GM12874 (cell line): ENCODE measurements around the gene IL1RAPL1.

Experiments
- TF ChIP-seq, protein P1 (sequence below): IDR thresholded peaks from 2 replicates; pipeline ENCODE4 v1.5.1; 2011; ENCODE audit warnings: low read depth, mild to moderate bottlenecking, control low read depth, low read length, moderate library complexity; ENCODE audit not compliant: insufficient read depth

IL1RAPL1 gene

DNA sequence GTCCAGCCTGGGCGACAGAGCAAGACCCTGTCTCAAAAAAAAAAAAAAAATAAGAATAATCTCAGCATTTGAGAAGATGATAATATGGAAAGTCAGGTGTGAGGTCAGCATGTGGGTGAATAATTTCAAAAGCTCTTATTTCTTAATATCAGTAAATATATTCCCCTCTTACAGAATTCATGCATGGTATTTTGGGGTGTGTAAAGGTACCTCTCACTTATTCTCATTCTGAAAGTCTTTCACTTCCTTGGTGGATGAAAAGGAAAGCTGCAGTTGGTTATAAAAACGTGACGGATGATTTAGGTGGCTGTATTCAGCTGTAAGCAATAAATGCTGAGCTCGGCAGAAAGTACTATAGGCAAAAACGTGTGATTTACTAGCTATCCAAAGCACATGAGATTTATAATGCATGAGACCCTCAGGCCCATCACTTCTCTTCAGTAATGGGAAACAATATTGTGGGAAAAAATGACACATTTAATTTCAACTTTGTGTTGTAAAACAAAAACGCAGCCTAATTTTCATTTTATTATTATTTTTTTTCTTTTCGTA, 1275.0 kb downstream of the IL1RAPL1 start:
- TF ChIP-seq, protein P1, sequence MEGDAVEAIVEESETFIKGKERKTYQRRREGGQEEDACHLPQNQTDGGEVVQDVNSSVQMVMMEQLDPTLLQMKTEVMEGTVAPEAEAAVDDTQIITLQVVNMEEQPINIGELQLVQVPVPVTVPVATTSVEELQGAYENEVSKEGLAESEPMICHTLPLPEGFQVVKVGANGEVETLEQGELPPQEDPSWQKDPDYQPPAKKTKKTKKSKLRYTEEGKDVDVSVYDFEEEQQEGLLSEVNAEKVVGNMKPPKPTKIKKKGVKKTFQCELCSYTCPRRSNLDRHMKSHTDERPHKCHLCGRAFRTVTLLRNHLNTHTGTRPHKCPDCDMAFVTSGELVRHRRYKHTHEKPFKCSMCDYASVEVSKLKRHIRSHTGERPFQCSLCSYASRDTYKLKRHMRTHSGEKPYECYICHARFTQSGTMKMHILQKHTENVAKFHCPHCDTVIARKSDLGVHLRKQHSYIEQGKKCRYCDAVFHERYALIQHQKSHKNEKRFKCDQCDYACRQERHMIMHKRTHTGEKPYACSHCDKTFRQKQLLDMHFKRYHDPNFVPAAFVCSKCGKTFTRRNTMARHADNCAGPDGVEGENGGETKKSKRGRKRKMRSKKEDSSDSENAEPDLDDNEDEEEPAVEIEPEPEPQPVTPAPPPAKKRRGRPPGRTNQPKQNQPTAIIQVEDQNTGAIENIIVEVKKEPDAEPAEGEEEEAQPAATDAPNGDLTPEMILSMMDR, result no peak

DNA sequence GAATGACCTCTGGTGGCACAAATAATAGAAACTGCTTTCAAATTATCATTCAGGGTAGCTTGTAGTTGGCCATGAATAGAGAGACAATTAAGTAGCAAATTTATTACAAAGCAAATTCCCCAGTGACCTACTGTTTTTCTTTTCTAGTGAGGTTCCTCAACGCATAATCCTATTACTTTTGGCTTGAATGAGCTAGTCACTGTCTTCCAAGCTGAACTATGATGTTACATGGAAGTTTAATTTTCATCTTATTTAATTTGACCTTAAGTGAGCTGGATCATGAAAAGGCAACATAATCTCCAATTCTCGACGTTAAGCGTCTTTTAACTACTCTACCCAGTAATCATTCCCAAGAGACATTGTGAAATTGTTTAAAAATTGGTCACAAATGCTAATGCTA, 1280.7 kb downstream of the IL1RAPL1 start:
- TF ChIP-seq, protein P1, result no peak

DNA sequence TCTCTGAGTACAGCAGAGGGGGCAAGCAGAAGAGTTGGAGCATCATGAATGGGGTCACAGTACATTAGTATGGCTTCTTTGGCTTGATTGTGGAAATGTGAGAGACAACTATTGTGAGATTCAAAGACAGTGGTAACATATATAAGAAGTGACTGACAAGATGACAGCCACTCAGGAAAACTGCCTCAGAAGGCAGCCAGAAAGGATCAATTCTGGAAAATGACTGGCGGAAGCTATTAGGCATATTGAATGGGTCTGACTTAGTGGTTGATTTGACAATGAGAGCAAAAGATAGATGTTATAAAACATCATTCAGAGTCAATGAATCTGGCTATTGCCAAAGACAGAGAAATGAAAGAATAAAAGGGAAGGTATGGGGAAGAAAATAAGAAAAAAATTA, 1282.6 kb downstream of the IL1RAPL1 start:
- TF ChIP-seq, protein P1, result no peak

DNA sequence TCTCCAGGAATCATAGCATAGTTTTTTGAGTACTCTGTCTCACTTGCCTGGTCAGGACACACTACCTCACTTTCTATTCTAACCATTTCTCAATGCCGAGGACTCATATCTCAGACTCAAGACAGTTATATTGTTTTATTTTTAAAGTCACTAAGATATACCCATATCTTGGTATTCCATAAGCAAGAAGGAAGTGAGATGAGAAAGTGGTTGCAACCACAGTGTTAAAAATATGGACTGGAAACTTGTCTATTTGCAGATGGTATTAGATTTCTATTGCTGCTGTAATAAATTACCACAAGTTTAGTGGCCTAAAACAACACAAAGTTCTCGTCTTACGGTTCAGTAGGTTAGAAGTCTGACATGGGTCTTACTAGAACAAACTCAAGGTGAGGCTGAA, 1283.4 kb downstream of the IL1RAPL1 start:
- TF ChIP-seq, protein P1, result no peak

DNA sequence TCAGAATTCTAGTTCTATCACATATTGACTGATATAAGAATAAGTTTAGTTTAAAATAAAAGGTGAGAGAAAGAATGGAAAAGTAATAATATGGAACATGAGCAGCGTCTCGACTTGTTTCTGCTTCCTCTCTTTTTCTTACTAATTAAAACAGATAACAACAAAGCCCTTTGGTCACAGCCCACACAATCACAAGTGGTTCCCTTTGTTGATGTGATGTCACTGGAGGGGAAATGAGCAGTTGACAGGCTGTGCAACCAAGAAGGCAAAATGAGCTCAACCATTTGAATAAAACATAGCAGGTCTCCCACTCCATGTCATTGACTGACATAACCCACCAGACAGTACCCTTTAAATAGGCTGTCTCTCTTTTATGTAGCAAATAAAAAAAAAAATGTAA, 1285.6 kb downstream of the IL1RAPL1 start:
- TF ChIP-seq, protein P1, result no peak

DNA sequence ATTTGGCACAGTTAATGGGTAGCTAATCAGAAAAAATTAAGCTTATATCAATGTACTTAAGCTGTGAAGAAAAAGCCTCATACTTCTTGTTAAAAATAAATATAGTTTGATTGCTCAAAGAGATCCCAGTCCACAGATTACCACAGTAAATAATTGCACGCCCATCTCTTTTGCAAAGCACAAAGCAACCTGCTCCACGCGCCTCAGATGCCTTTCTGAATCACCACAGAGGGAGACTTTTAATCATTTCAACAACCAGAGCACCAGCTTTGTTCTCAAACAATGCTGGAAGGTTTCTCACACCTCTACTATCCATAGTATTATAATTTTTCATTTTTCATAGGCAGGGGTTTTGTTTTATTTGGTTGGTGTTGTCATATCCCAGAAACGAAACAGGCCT, 1289.5 kb downstream of the IL1RAPL1 start:
- TF ChIP-seq, protein P1, result no peak

DNA sequence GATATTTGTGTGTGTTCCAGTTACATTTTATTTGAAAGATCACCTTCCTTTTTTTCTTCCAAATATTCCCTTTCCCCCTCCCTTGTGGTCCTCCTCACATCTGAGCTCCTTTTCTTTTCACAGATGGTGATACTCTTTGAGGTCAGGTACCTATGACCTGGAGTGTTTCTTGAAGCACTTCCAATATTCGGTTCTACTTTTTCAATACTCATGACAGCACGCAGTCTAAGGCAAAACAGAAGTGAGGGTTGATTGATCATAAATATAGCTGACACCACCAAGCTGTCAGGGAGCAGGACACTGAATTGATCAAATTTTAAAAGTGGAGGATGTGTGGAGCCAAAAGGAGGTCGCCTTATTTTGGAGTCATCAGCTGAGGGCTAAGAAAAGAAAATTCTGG, 1293.7 kb downstream of the IL1RAPL1 start:
- TF ChIP-seq, protein P1, result no peak
